Activated T-helper 1 cell treated with anti-CD3 and anti-CD28 coated beads, Interleukin-2, amount 50 U/mL, for 16 hours (primary cell): ENCODE measurements around the gene SPTBN4.
"Not testable (repeated sequence)": the region's sequence is repeated elsewhere in the genome, so short reads cannot be mapped to it uniquely, and the experiment has no call there.

Experiments used
- DNase-seq, 2 donors: peaks; one replicate each; pipeline ENCODE4 v3.0.0-alpha.2; 2020; ENCODE audit warnings: low read depth in 1 of 2, low spot score in 1 of 2

SPTBN4 gene

DNA sequence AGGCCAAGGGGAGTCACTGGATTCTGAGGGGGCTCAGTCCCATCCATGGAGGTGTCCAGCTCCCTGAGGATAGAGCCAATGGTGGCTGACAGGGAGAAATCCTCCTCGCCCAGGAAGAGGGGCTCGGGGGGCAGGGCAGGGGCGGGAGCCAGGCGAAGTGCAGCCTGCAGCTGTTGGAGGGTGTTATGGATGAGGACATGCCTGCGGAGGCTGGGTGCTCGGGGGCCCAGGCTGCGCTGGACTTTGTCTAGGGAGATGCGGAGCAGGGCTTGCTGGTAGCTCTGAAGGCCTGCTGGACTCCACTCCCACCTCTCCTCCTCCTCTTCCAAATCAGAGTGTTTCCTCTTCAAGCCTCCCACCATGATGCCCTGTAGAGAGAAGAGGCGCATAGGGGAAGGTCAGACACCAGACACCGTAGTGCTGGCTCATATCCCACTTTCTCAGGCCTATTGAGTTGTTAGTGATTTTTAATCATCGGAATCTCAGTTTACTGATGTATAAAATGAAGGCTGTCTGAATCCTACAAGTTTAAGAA, 25.0 kb upstream of the SPTBN4 start:
- no peak for DNase-seq

DNA sequence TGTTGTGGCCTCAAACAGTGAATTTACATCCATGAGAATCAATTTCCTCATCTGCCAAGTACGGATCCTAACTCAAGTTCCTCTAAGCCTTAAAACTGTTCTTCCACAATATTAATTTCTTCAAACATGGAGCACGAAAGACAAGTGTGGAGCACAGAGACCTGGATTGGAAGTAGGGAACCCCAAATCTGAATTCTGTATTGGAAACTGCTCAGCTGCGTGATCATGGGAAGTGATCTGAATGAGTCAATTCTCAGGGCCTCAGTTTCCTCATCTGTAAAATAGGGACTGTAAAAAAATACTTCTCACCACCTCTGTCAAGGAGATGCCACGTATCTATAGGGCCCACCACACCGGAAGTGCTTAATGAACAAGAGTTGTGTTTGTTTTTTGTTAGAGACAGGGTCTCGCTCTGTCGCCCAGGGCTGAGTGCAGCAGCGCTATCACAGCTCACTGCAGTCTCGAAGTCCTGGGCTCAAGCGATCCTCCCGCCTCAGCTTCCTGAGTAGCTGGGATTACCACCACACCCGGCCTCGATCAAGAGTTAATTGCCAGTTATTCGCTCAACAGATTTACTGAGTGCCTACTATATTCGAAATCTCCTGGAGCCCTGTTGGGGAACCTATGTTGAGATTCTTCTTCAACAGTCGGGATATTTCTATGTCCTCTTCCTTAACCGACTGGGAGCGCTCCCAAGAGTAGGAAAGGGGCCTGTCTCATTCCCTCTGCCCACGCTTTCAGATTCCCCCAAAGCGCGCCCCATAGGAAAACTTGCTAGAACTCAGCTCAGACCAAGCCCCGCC, 24.3 kb upstream of the SPTBN4 start:
- DNase-seq = no peak

DNA sequence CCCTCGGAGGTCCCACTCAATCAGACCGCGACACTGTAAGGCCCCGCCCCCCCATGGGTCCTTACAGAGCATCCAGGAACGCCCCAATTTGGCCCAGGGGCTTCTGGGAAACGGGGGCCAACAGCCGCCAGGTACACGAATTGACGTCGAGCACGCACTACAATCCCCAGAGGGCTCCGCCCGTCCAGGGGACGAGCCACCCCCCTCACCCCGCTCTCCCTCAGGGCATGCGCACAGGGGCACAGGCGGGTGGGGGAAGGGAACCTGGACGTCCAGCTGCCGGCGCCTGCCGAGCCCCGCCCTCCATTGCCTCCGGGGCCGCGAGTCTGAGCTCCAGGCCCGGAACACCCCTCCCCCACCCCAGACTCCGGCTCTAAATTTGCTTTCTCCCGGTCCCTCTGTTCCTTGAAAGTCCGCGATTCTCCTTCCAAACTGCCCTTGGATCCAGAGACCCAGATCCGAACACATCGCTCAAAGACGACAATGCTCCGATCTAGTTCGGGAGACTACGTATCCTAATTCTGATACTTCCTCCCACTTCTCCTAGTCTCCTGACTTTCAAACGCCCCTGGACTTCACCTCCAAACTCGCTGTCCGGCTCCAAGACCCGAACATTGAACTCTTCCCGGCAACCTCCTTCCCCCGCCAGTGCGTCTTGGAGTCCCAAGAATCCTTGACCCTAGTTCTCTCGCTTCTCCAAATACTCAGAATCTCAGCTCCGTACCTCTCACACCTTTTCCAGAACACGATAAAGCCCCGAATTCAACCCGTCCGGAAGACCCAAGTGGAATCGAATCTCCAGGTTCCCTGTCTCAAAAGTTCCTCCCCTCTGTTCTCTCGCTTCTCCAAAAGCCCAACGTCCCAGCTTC, 23.4 kb upstream of the SPTBN4 start:
- DNase-seq = peak; percentile 96 to 98

DNA sequence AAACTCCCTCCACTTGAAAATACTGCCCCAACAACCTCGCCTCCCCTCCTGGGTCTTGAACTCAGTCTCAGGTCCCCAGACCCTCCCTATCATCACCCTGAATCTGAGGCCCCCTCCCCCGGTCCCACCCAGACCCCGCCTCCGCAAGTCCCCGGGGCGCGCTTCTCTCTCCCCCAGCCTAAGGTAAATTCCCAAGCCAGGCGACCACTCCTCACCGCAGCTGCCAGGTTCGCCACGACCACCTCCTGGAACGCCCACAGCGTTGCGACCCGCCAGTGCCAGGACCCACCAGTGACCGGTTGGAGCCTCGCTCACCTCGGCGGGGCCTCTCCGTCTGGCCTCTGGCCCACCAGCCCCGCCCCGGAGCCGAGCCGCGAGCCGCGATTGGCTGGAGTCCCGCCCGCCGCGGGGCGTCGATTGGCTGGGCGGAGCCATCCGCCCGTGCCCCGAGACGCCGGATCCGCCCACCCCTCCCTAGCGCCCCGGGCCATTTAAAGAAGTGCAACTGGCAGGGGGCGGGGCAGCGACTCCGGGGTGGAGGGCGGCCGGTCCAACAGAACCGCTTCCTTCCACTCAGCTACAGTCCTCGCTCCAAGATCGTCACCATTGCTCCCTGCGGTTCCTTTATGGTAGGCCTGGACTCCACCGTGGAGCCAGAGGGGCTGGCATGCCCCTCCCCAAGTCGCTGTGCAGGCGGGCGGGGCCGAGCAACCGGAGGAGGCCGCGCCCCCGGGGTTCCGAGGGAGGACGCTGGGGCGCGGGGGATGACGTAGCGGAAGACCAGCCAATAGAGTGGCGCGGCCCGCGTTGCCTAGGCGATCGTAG, 22.6 kb upstream of the SPTBN4 start, which contains the start of gene SERTAD3:
Gene SERTAD3 (minus strand): TSS at position 336 of the 825 bp plus-strand sequence. CDS start 2,255 bp downstream, outside the sequence.
- peak; percentile 94 to 97 for DNase-seq

DNA sequence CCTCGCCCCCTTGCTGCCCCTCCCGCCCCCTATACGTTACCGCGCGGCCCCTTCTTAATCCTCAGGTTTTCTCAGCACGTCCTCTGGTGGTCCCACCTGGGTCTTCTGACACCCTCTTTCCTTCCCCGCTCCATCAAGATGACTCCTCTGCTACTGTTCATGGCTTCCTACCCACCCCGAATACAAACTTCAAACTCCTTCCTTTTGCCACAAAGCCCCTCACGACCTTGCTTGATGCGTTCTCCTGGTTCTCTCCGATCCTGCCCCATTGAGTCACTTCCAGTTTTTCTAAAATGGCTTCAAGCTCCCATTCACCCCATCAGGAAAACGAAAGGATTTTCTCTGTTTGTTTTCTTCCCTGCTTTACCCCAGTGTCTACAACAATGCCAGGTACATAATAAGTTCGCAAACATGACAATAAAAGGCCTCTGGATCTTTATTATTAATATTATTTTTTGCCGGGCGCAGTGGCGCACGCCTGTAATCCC, 21.9 kb upstream of the SPTBN4 start:
- DNase-seq = no peak

DNA sequence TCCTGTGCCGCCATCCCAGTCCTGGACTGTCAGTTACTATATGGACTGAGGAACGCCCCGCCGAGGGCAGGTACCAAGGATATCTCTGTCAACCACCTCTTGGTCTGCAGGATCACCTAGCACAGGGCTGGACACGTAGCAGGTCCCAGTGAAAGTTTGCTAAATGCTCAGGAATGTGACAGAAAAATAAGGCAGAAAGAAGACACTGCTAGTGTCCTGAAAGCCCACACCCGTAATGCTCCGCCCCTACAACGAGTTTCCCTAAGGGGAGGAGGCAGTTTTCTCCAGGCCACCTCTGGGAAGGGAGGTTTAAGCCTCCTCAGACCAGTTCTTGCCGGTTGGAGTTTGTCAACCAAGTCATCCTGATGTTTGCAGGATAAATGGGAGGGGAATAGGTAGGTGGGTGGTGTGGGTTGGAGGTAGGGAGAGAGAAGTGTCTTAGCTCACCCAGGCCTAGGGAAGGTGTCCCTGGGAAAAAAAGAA, 21.0 kb upstream of the SPTBN4 start:
- DNase-seq = no peak

DNA sequence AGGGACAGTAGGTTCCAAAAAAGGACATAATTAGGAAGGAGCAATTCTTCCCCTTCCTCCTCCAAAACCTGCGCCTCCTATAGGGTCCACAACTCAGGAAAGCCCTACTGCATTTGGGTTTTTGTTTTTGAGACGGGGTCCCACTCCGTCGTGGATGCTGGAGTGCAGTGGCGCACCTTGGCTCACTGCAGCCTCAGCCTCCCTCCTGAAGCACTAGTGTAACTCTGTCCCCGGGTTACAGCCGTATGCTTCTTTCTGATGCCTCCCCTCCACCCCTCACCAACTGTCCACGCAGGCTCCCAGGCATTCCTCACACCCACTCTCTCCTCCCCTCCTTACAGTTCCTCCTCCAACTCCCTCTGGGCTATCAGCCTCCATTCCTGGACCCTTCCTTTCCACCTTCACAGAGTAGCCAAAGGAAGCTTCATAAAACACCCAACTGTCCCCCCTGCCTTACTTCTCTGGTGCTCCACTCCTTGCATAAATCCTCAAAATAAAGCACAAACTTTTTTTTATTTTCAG, 20.5 kb upstream of the SPTBN4 start:
- no peak for DNase-seq

DNA sequence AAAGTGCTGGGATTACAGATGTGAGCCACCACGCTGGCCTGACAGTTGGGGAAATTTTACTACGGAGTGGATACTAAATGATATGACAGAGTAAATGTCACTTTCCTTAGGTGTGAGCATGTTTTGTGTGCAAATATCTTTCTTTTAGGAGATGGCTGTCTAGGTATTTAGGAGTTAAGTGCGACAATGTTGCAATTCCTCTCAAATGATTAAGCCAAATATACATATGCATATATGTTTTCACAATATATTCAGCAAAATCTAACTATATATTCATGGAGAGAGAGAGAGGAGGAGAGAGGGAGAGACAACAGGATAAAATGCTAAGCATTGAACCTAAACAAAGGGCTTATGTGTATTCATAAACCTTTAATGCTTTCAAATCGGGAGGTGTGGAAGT, 17.3 kb upstream of the SPTBN4 start:
- no peak for DNase-seq

DNA sequence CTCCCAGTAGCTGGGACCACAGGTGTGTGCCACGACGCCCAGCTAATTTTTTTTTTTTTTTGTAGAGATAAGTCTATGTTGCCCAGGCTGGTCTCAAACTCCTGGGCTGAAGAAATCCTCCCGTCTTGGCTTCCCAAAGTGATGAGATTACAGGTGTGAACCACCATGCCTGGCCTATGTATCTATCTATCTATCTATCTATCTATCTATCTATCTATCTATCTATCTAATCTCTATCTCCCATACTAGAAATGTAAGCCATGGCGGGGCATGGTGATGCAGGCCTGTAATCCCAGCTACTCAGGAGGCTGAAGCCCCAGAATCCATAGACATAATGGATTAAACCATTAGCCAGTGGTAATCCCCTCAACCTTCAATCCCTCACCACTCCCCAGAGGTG, 16.1 kb upstream of the SPTBN4 start:
- DNase-seq = no peak

DNA sequence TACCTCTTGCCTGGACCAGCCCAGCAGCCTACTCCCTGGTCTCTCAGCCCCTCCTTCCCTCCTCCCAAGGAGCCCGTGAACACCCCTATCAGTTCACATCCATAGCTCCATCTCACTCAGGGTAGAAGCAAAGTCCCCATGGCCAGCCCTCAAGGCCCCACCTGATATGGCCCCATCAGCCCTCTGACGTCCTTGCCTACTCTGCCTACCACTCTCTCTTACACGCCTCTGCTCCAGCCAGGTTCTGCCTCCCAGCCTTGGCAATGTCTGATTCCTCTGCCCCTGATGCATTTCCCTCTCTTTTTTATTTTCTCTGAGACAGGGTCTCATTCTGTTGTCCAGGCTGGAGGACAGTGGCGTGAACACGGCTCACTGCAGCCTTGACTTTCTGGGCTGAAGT, 14.8 kb upstream of the SPTBN4 start:
- no peak for DNase-seq

DNA sequence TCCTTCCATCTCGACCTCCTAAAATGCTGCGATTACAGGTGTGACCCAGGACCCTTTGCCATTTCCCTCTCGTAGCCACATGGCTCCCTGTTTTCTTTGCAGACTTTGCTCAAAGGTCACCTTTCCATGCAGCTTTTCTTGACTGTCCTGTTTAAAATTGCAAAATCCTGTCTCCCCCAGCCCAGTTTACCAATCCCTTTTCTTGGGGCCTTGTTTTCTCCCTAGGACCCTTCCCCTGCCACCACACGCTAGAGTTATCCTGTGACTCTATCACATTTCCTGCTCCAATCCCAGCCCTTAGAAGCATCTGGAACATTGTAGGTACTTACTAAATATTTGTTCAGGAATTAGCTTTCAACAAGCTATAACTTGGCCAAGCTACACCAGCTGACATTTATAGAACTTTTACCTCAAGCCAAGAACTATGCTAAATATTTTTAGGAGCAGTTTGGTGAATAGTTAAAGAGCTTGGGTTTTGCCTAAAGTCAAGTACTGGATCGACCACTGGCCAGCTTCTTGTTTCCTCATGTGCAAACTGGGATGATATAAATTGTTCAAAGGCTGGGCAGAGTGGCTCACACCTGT, 13.6 kb upstream of the SPTBN4 start:
- no peak for DNase-seq

DNA sequence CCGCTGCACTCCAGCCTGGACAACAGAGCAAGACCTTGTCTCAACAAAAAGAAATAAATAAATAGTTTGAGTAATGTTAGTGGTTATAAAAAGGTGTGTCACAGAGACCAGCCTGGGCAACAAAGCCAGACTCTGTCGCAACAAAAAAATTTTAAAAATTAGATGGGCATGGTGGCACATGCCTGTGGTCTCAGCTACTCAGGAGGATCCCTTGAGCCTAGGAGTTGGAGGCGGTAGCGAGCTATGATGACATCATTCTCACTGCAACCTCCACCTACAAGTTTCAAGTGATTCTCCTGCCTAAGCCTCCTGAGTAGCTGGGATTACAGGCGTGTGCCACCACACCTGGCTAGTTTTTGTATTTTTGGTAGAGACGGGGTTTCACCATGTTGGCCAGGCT, 12.9 kb upstream of the SPTBN4 start:
- not testable (repeated sequence) for DNase-seq

DNA sequence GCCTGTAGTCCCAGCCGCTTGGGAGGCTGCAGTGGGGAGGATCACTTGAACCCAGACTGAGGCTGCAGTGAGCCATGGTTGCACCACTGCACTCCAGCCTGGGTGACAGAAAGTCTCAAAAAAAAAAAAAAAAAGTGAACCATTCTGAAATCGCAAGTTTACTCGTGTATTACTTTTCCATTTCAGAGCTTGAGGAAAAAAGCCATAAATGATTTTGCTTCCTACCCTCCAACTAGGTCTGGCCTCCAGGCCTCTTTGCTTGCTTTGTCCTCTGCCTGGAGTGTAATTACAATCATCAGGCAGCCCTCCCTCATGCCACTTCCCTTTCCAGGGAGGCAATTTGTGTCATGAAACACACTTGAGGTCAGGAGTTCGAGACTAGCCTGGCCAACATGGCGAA, 9.8 kb upstream of the SPTBN4 start:
- DNase-seq = no peak

DNA sequence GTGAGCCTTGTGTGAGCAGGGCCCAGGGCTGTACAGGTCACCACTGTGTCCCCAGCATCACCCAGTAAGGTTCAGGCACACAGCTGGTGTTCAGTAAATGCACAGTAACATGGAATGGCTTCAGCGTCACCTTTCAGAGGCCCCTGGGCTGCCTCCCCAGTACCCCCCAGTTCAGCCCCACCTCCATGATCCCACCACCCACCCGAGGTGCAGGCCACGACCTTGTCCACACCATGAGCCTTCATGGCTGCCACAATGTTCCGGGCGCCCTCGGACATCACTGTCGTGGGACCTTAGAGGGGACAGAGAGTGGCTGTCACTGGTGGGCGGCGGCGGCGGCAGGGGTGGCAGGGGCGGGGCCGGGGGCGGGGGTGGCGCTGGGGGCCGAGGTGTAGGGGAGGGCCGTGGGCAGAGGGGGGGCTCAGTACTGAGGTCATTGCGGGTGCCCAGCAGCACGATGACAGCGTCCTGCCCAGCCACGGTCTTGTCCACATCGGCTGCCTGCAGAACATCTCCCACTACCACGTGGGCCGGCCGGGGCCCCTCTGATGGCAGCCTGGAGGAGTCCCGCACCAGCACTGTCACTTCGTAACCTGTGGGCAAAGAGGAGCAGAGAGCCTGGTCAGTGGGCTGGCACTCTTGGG, 8.7 kb upstream of the SPTBN4 start:
- no peak for DNase-seq

DNA sequence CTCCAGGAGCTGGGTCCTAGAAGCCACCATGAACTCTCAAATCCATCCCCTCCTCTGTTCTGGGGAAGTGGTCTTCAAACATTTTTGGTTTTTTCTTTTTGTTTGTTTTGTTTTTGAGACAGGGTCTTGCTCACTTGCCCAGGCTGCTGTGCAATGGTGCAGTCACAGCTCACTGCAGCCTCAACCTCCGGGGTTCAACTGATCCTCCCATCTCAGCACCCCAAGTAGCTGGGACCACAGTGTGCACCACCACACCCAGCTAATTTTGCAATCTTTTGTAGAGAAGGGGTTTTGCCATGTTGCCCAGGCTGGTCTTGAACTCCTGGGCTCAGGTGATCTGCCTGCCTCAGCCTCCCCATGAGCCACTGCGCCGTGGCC, 8.2 kb upstream of the SPTBN4 start:
- DNase-seq = no peak

DNA sequence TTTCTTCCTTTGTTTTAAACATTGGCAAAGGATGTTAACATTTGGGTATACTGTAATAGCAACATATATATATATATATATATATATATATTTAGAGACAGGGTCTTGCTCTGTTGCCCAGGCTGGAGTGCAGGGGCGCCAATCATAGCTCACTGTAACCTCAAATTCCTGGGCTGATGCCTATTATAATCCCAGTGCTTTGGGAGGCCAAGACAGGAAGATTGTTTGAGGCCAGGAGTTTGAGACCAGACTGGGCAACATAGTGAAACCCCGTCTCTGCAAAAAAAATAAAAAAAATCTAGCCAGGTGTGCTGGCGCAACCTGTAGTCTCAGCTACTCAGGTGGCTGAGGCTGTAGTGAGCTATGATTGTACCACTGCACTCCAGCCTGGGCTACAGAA, 6.6 kb upstream of the SPTBN4 start:
- DNase-seq = no peak

DNA sequence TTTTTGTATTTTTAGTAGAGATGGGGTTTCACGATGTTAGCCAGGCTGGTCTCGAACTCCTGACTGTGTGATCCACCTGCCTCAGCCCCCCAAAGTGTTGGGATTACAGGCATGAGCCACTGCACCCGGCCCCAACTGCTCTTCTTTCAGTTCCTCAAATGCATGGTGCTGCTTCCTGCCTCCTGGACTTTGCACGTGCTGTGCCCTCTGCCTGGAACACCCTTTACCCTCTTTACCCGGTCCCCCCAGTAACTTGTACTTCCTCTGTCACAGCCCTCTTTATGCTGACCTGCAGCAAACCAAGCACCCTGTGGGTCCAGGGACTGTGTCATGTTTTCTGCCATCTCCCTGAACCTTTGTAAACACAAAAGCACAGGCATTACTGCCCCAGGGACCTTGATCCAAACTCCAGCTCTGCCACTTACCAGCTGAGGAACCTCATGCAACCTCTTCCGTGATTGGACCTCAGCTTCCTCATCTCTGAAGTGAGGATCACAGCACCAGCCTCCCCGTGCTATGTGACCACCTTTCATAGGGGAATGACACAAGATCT, 5.1 kb upstream of the SPTBN4 start:
- DNase-seq = no peak

DNA sequence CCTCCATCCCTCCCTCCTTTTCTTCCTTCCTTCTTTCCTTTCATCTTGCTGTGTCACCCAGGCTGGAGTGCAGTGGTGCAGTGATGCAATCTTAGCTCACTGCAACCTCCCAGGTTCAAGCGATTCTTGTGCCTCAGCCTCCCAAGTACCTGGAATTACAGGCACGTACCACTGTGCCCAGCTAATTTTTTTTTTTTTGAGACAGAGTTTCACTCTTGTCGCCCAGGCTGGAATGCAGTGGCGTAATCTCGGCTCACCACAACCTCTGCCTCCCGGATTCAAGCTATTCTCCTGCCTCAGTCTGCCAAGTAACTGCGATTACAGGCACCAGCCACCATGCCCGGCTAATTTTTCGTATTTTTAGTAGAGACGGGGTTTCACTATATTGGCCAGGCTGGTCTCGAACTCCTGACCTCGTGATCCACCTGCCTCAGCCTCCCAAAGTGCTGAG, 3.2 kb upstream of the SPTBN4 start:
- DNase-seq = not testable (repeated sequence)
